HG02943 (cell line): ENCODE results near the gene PRPF40B.

Experiments
- ATAC-seq: cut with Tn5 transposase; IDR thresholded peaks from one replicate; pipeline ENCODE4 v1.9.1; 2021; ENCODE audit warnings: mild to moderate bottlenecking, low read depth, moderate library complexity; ENCODE audit not compliant: unreplicated experiment

The PRPF40B gene

GRCh38 chr12:49635036-49635435 lies 11.7 kb downstream of the PRPF40B start:
- ATAC-seq = no peak

GRCh38 chr12:49635656-49636055 lies 12.3 kb downstream of the PRPF40B start:
- ATAC-seq = no peak

GRCh38 chr12:49636574-49636973 lies 13.2 kb downstream of the PRPF40B start:
- no peak for ATAC-seq

GRCh38 chr12:49636979-49637755 lies 13.8 kb downstream of the PRPF40B start:
- ATAC-seq = no peak

DNA sequence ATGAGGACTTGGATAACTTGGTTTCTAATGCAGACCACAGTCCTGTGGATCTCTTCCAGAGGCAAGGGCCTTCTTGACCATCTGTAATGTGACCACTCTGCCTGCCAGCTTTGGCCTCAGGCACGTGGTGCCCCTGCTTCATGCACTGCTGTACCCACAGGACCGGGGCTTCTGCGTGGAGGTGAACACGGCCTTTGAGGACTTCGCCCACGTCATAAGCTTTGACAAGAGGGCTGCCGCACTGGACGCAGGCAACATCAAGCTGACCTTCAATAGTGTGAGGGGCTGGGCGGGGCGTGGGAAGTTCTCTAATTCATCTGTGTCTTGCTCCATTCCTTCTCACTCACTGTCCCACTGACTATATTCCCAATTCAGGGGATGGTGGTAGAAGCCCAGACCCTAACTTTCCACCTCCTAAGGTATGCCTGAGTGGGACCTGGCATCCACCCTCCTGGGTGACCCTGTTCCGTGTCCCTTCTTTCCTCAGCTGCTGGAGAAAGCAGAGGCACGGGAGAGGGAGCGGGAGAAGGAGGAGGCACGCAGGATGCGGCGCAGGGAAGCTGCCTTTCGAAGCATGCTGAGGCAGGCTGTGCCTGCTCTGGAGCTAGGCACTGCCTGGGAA lies 18.5 kb downstream of the PRPF40B start:
- no peak for ATAC-seq

DNA sequence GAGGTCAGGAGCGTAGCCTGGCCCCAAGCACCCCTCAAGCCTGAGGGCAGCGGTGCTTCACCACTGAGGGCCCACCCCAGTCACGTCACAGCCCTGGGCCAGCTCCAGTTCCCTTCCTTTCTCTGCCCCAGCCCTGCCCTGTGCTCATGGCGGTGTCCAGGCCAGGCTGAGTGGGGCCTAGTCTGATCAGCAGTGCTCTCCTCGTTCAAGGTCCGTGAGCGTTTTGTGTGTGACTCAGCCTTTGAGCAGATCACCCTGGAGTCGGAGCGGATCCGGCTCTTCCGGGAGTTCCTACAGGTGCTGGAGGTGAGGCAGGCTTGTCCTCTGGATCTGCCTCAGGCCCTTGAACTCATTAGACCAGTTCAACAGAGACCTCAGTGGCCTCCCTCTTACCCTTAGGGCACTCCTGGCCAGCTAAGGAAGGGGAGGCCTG lies 19.0 kb downstream of the PRPF40B start:
- ATAC-seq = no peak

- no peak for ATAC-seq
Measured at GRCh38 chr12:49643135-49643534, 19.8 kb downstream of the PRPF40B start.

DNA sequence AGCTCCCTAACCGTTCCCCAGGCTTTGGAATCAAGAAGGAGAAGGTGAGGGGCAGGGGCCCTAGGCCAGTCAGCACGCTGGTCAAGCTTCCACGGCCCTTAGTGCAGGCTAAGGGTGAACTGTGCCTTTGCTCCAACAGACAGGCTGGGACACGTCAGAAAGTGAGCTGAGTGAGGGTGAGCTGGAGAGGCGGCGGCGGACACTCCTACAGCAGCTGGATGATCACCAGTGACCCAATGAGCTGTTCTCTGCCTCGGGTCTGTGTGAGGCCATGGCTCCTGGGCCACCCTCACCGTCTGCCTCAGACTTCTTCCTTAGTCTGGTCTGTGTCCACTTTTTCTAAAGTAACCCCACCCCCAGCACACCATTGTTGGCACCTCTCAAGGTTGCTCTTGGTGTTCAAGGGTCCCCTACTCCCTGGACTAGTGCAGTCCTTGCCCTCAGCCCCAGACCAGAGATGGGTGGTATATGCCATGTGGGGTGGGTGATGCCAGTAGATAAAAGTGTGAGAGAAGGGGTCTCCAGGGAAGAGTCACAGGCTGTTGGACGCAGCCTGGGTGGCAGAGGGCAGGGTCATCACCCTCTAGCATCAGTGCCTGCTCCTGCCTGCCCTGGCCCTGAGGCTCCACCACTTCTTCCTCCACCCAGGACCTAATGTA lies 20.7 kb downstream of the PRPF40B start:
- no peak for ATAC-seq

- ATAC-seq = no peak
Measured at GRCh38 chr12:49644620-49644994, 21.2 kb downstream of the PRPF40B start.

DNA sequence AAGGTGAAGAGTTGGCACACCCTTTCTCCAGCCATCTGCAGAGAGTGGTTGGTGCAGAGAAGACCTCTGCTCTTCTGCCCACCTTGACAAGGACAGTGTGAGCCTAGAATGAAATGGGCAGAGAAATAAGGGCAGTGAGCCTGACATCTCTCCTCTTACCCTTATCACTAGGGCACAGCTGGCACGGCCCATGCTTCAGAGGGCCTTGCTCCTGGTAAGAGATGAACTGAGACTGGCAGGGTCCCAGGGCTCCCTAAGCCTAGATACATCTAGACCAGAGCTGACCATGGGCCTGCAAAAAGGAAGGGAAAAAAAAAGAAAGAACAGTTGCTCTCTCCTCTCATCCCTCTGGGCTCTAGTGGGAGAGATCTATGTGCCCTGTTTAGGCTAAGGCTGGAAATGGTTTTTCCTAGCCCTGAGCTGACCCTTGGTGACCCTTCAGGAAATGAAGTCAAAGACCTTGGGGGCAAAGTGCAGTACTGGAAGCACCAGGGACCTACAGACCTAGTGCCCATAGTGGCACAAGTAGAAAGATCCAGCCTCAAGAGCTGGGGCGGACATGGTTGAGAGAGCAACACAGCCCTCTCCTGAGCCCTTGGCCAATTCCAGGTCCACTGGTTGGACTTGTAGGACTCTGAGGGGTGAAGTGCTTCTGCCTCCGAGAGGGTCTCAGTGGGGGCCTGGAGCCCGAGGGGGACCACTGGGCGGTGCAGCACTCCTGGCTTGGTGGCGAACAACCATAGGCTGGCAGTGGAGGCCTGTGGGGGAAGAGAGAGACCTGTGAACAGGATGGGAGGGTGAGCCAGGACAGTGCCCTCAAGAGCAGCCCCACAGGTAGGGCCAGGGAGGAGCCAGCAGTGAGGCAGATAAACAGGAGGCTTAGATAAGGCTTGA lies 22.0 kb downstream of the PRPF40B start:
- ATAC-seq = no peak

- ATAC-seq = no peak
Measured at GRCh38 chr12:49646331-49646830, 23.0 kb downstream of the PRPF40B start.

- ATAC-seq = no peak
Measured at GRCh38 chr12:49646871-49647654, 23.7 kb downstream of the PRPF40B start.

DNA sequence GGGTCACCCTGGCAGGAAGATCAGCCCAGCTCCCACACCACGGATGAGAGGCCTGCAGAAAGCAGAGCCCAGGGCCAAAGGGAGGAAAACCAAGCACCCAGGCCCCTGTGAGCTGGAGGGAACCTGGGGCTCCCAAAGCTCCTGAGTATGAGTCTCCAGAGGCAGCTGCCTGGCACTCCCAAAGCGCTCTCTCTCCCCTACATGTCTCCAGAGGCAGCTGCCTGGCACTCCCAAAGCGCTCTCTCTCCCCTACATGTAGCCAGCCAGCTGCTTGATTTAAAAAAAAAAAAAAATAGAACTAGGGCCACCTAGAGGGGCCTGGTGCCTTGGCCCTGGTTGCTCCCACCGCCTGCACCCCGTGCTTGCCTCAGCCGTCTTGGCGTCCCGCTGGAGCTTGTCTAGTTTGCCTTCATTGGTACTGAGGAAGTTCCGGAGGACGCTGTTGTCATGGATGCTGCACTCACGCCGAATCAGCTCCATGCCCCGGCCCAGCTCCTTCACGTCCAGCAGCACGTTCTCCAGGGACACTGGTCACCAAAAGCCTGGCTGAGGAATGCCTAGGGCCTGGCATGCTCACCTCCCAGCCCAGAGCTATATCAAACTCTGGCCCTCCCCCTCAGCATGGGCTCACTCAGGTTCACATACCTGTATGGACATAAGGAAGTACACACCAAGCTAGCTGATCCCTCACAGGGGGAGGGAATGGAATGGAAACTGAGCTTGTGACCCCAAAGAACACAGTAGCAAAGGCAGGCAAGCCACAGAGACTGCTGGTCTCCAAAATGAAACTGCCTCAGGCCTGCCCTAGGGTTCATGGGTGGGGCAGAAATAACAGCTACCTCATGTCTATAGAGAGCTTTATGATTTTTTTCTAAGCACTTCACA lies 24.7 kb downstream of the PRPF40B start:
- no peak for ATAC-seq

DNA sequence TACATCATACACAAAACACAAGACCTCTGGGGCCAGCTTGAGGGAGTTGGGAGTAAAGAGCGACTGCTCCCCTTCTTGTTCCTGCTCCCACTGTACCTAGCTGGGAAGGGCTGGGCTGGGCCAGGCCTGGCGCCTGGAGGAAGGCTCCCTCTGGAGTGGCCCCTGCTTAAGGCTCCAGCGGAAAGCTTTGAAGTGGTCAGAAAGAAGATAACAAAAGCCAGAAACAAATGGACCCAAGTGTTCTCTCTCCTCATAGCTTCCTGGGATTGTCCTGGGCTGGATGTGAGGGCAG lies 25.3 kb downstream of the PRPF40B start:
- ATAC-seq = no peak

GRCh38 chr12:49649445-49649844 lies 26.1 kb downstream of the PRPF40B start:
- ATAC-seq = no peak

- no peak for ATAC-seq
Measured at GRCh38 chr12:49649892-49650291, 26.5 kb downstream of the PRPF40B start.

DNA sequence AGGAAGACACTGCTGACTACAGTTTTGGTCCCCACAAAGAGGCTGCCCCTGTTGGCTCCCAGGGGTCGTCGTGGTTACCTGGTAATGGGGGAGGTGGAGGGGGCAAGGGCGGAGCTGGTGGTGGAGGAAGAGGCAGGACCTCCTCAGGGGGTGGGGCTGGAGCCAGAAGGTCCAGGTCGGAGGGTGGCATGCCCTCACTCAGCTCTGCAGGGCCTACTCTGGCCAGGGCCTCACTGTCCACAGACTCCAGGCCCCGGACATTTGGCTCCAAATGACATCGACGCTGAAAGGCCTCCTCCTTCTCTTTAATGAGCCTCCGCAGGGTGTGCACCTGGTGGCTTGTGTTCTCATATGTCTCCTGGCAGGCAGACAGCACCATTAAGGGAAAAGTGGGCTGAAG lies 28.5 kb downstream of the PRPF40B start:
- ATAC-seq = no peak

GRCh38 chr12:49652921-49653520 lies 29.7 kb downstream of the PRPF40B start:
- ATAC-seq = no peak

GRCh38 chr12:49654715-49655114 lies 31.4 kb downstream of the PRPF40B start:
- ATAC-seq = no peak
